Neural cell (in vitro differentiated cells): Measurements from ENCODE around the gene CRACR2B. TPM values are rescaled to one million over a fixed set of nuclear protein-coding genes. Genes with fewer than 3 reads are reported as not detected.
A peak's percentile ranks its signal among the peaks of the same experiment; 100 is the strongest.

Experiments used
- H2AFZ ChIP-seq: fragments of 200-600, 300-800 bp; sonication (generic), shearing (Covaris generic); 2 replicates; pipeline ENCODE4 v1.6.0; 2014; ENCODE audit warnings: low read depth, mild to moderate bottlenecking, antibody characterized with exemption, low read length, moderate library complexity
- H3F3A ChIP-seq: fragments of 200-600 bp; shearing (Covaris generic); 2 replicates; pipeline ENCODE4 v1.6.1; 2016; ENCODE audit warnings: mild to moderate bottlenecking, moderate library complexity, mixed read lengths, antibody characterized with exemption, low read length; ENCODE audit not compliant: insufficient read depth, poor library complexity, severe bottlenecking
- H3K27ac ChIP-seq: fragments of 200-600, 300-800 bp; sonication (generic), shearing (Covaris generic); 2 replicates; pipeline ENCODE4 v1.5.1; 2014; ENCODE audit warnings: mild to moderate bottlenecking, low read length, moderate library complexity
- H3K27me3 ChIP-seq: fragments of 300-800, 200-600 bp; sonication (generic), shearing (Covaris generic); 2 replicates; pipeline ENCODE4 v1.6.0; 2014; ENCODE audit warnings: mild to moderate bottlenecking, low read depth, low read length, moderate library complexity; ENCODE audit not compliant: insufficient read depth
- H3K36me3 ChIP-seq: fragments of 300-800, 200-600 bp; sonication (generic), shearing (Covaris generic); 2 replicates; pipeline ENCODE4 v1.5.1; 2014; ENCODE audit warnings: mild to moderate bottlenecking, antibody characterized with exemption, low read length, moderate library complexity; ENCODE audit not compliant: insufficient read depth
- H3K4me2 ChIP-seq: fragments of 300-800, 200-600 bp; sonication (generic), shearing (Covaris generic); 2 replicates; pipeline ENCODE4 v1.6.0; 2014; ENCODE audit warnings: mild to moderate bottlenecking, low read length
- H3K4me3 ChIP-seq: fragments of 300-800, 200-600 bp; sonication (generic), shearing (Covaris generic); 2 replicates; pipeline ENCODE4 v1.5.1; 2014; ENCODE audit warnings: mild to moderate bottlenecking, low read length, moderate library complexity
- H3K79me2 ChIP-seq: fragments of 200-600 bp; shearing (Covaris generic); replicated peaks from 2 replicates; pipeline ENCODE4 v1.6.0; 2014; ENCODE audit warnings: mild to moderate bottlenecking, low read length, moderate library complexity; ENCODE audit not compliant: insufficient read depth
- H3K9ac ChIP-seq: fragments of 300-800, 200-600 bp; sonication (generic), shearing (Covaris generic); 2 replicates; pipeline ENCODE4 v1.6.1; 2016; ENCODE audit warnings: mild to moderate bottlenecking, low read length, mixed read lengths
- H3K9me2 ChIP-seq: fragments of 200-600 bp; shearing (Covaris generic); 2 replicates; pipeline ENCODE4 v1.6.1; 2016; ENCODE audit warnings: mild to moderate bottlenecking, low read length, mixed read lengths; ENCODE audit not compliant: insufficient read depth
- H3K9me3 ChIP-seq: fragments of 200-600, 300-800 bp; sonication (generic), shearing (Covaris generic); 2 replicates; pipeline ENCODE4 v1.6.1; 2016; ENCODE audit warnings: mild to moderate bottlenecking, mixed run types, low read length, moderate library complexity, mixed read lengths
- H4K20me1 ChIP-seq: fragments of 200-600 bp; shearing (Covaris generic); 2 replicates; pipeline ENCODE4 v1.6.1; 2016; ENCODE audit warnings: mild to moderate bottlenecking, mixed run types; ENCODE audit not compliant: insufficient read depth
- CTCF ChIP-seq: fragments of 450-650 bp; IDR thresholded peaks from 2 replicates; pipeline ENCODE4 v1.5.1; 2014; ENCODE audit warnings: antibody characterized with exemption, mild to moderate bottlenecking, moderate library complexity; ENCODE audit not compliant: poor library complexity, severe bottlenecking
- EP300 ChIP-seq: fragments of 450-650 bp; conservative IDR thresholded peaks from 2 replicates; pipeline ENCODE4 v1.6.1; 2014; ENCODE audit warnings: antibody characterized with exemption, mild to moderate bottlenecking, moderate library complexity; ENCODE audit not compliant: poor library complexity, severe bottlenecking
- EZH2 ChIP-seq: fragments of 200-600, 300-800 bp; shearing (Covaris generic), sonication (generic); IDR thresholded peaks from 2 replicates; pipeline ENCODE4 v1.6.1; 2014; ENCODE audit warnings: antibody characterized with exemption, low read length, borderline replicate concordance, mild to moderate bottlenecking; ENCODE audit not compliant: insufficient read depth, poor library complexity, severe bottlenecking
- MXI1 ChIP-seq: fragments of 450-650 bp; conservative IDR thresholded peaks from 2 replicates; pipeline ENCODE4 v1.6.1; 2014; ENCODE audit warnings: antibody characterized with exemption, mild to moderate bottlenecking; ENCODE audit not compliant: poor library complexity, severe bottlenecking
- POLR2AphosphoS5 ChIP-seq: IDR thresholded peaks from 2 replicates; pipeline ENCODE4 v1.6.1; 2012
- RAD21 ChIP-seq: fragments of 450-650 bp; conservative IDR thresholded peaks from 2 replicates; pipeline ENCODE4 v1.6.1; 2014; ENCODE audit warnings: antibody characterized with exemption, mild to moderate bottlenecking, moderate library complexity
- REST ChIP-seq: IDR thresholded peaks from 2 replicates; pipeline ENCODE4 v1.6.1; 2012; ENCODE audit warnings: borderline replicate concordance
- SMC3 ChIP-seq: fragments of 450-650 bp; conservative IDR thresholded peaks from 2 replicates; pipeline ENCODE4 v1.6.1; 2014; ENCODE audit warnings: antibody characterized with exemption, mild to moderate bottlenecking, moderate library complexity; ENCODE audit not compliant: poor library complexity
- TAF1 ChIP-seq: IDR thresholded peaks from 2 replicates; pipeline ENCODE4 v1.6.1; 2012; ENCODE audit warnings: low read depth
- polyA plus RNA-seq: library from polyadenylated mRNA; depleted of rRNA; stranded (reverse); fragments of >200 nt; gene quantifications from 2 replicates; pipeline ENCODE4 v1.2.3, GENCODE V29; 2014

CRACR2B gene
- polyA plus RNA-seq, 1 donor from 2014 or later, result 1.2 TPM

GRCh38 chr11:853682-854448 lies 26.1 kb downstream of the CRACR2B start:
- H3K9me2 ChIP-seq, result no peaks in the 10 kb centered on the region
- H3K27ac ChIP-seq, result no peak overlapping the region
- H3K4me2 ChIP-seq, result no peak overlapping the region
- H3K27me3 ChIP-seq, result peaks cover 5% of the 10 kb centered on the region
- no peaks in the 10 kb centered on the region for H3F3A ChIP-seq
- H4K20me1 ChIP-seq, result no peaks in the 10 kb centered on the region
- H2AFZ ChIP-seq, result no peak overlapping the region
- no peak overlapping the region for H3K9ac ChIP-seq
- no peak overlapping the region for H3K4me3 ChIP-seq
- H3K9me3 ChIP-seq, result no peaks in the 10 kb centered on the region
- H3K79me2 ChIP-seq, result no peaks in the 10 kb centered on the region
- TF ChIP-seq MXI1 (no peak), REST (no peak), EP300 (no peak), CTCF (no peak), EZH2 (no peak), SMC3 (no peak), POLR2AphosphoS5 (no peak), TAF1 (no peak), RAD21 (no peak)
- H3K36me3 ChIP-seq, result no peaks in the 10 kb centered on the region

- H4K20me1 ChIP-seq, result no peaks in the 10 kb centered on the region
- no peaks in the 10 kb centered on the region for H3F3A ChIP-seq
- H3K36me3 ChIP-seq, result no peaks in the 10 kb centered on the region
- peaks cover 5% of the 10 kb centered on the region for H3K27me3 ChIP-seq
- no peaks in the 10 kb centered on the region for H3K9me2 ChIP-seq
- H3K79me2 ChIP-seq, result no peaks in the 10 kb centered on the region
- H2AFZ ChIP-seq, result no peak overlapping the region
- TF ChIP-seq REST (no peak), TAF1 (no peak)
- no peak overlapping the region for H3K27ac ChIP-seq
- no peak overlapping the region for H3K4me2 ChIP-seq
- no peak overlapping the region for H3K4me3 ChIP-seq
- H3K9me3 ChIP-seq, result no peaks in the 10 kb centered on the region
- peak overlapping the region; percentile 53 for H3K9ac ChIP-seq
Observed at GRCh38 chr11:854601-855329, 27.0 kb downstream of the CRACR2B start.
